ENCODE results near the gene ANKFY1. TPM values are rescaled to one million over a fixed set of nuclear protein-coding genes. Genes with fewer than 3 reads are reported as not detected.

The ANKFY1 gene
- total RNA-seq, 4 donors from 2014 or later = 30.7 to 35.7 (median 32.7) TPM

DNA sequence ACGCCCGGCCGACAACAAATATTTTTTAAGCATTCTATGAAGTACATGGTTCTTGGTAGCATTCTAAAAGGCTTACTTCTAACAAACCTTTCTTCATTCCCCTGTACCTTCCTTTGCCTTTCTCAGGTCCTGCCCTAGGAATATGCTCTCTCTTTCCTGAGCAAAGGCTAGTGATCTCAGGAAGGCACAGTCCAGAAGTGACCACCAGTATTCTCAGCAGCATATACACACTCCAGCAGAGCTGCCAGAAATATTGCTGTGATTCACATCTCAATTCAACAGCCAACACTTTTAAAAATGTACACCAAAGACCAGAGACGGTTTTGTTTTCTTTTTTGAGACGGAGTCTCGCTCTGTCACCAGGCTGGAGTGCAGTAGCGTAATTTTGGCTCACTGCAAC, 41.4 kb upstream of the ANKFY1 start:
- DNase-seq (ENCODE audit: low spot score in 2 of 2) = no peak
- TF ChIP-seq, protein P1, sequence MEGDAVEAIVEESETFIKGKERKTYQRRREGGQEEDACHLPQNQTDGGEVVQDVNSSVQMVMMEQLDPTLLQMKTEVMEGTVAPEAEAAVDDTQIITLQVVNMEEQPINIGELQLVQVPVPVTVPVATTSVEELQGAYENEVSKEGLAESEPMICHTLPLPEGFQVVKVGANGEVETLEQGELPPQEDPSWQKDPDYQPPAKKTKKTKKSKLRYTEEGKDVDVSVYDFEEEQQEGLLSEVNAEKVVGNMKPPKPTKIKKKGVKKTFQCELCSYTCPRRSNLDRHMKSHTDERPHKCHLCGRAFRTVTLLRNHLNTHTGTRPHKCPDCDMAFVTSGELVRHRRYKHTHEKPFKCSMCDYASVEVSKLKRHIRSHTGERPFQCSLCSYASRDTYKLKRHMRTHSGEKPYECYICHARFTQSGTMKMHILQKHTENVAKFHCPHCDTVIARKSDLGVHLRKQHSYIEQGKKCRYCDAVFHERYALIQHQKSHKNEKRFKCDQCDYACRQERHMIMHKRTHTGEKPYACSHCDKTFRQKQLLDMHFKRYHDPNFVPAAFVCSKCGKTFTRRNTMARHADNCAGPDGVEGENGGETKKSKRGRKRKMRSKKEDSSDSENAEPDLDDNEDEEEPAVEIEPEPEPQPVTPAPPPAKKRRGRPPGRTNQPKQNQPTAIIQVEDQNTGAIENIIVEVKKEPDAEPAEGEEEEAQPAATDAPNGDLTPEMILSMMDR (IDR thresholded peaks at IDR 0.05) = no peak
- TF ChIP-seq POLR2A (IDR thresholded peaks at IDR 0.05) = no peak
- 90 to 94% methylated on average over 7 of the region's 7 CpGs for WGBS, 2 donors
- intact Hi-C loops (cut with DNase I; ENCODE audit: low total_unique reads) = loop anchor here (10.0 kb wide), 1 partner anchor 90 kb away; no protein-coding TSS in a partner anchor
- H3K4me3 ChIP-seq (ENCODE audit: low read depth, poor library complexity, severe bottlenecking) = no peak overlapping the region

DNA sequence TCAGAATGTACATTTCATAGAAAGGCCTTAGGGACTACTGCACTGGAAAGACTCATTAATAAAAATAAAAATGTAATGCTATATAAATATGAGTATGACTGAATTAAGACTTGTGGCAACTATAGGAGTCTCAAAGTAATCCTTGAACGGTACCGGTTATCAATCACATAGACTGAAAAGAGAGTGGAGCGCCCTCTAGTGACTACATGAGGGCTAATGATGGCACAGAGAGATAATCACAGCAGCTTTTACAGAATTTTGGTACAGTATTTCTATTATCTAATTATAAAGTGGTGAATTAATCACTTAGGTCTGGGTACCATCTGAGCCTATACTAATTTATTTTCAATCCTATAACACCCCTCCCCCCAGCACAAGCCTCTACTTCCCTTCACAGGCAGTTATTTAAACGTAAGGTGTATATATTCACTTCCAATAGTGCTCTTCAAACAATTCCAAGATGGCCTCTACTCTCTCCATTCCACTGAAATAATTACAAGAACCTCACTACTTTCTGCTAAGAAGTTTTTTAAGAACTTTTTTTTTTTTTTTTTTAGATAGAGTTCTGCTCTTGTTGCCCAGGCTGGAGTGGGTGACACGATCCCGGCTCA, 40.7 kb upstream of the ANKFY1 start:
- TF ChIP-seq POLR2A (IDR thresholded peaks at IDR 0.05) = no peak
- TF ChIP-seq, protein P1 (IDR thresholded peaks at IDR 0.05) = no peak
- intact Hi-C loops (cut with DNase I; ENCODE audit: low total_unique reads) = loop anchor here (10.0 kb wide), 1 partner anchor 90 kb away; no protein-coding TSS in a partner anchor
- H3K4me3 ChIP-seq (ENCODE audit: low read depth, poor library complexity, severe bottlenecking) = no peak overlapping the region
- DNase-seq (ENCODE audit: low spot score in 2 of 2) = no peak
- 48 to 49% methylated on average over 6 of the region's 6 CpGs for WGBS, 2 donors

DNA sequence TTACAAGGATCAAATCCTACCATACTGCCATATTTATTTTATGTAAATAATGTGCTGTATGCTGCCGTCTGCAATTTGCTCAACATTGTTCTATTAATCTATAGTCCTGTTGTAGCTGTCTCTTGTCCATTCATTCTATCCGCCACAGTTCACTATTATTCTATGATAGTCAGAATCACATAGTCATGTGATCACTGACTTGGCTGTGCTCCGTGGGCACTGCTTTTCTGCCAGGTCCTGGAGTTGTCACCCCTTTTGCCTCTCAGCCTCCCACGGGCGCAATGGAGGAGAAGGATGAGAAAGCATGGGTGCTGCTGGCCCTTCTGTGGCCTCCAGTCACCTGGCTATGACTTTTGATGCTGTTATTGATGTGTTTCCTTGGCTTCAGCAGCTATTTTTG, 37.3 kb upstream of the ANKFY1 start:
- WGBS, 2 donors = 78 to 84% methylated on average over 5 of the region's 5 CpGs
- intact Hi-C loops (cut with DNase I; ENCODE audit: low total_unique reads) = loop anchor here (10.0 kb wide), 1 partner anchor 86 kb away; no protein-coding TSS in a partner anchor
- TF ChIP-seq POLR2A (IDR thresholded peaks at IDR 0.05) = no peak
- TF ChIP-seq, protein P1 (IDR thresholded peaks at IDR 0.05) = no peak
- H3K4me3 ChIP-seq (ENCODE audit: low read depth, poor library complexity, severe bottlenecking) = no peak overlapping the region
- no peak for DNase-seq (ENCODE audit: low spot score in 2 of 2)

DNA sequence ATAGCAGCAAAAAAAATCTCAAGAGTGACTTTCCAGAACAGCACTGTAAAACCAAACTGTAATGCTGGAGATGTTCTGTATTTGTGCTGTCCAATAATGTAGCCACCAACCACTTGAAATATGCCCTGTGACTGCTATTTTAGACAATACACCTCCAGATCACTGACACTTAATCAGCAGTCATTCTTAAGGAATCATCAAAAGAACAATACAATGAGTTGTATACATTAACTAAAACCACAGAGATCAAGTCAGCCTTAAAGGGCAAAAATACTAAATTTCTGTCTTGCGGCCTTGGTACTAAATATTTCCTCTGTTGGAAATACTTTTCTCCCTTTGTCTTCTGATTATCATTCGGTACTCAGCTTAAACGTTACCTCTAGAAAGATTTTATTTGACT, 33.6 kb upstream of the ANKFY1 start:
- H3K4me3 ChIP-seq (ENCODE audit: low read depth, poor library complexity, severe bottlenecking) = no peak overlapping the region
- WGBS, 2 donors = 80 to 90% methylated on average over 3 of the region's 3 CpGs
- intact Hi-C loops (cut with DNase I; ENCODE audit: low total_unique reads) = no loop called here
- no peak for DNase-seq (ENCODE audit: low spot score in 2 of 2)
- no peak for TF ChIP-seq POLR2A (IDR thresholded peaks at IDR 0.05)

DNA sequence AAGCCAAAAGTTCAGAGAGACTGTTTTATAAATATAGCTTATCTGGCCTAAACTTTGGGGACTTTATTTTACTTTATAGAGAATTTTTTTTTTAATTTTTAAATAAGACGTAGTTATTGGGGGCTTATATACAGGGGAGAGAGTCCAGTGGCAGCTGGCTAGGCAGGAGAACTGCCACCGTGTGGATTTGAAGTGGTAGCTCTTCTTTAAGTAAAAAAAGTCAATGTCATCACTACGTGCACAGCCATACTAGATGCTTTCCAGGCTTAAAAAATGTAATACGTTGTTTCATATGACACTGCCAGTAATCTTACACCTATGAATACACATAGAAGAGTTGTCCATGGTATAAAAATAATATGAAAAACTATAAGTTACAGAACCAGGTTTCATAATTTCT, 31.9 kb upstream of the ANKFY1 start:
- TF ChIP-seq, protein P1 (IDR thresholded peaks at IDR 0.05) = no peak
- no peak for TF ChIP-seq POLR2A (IDR thresholded peaks at IDR 0.05)
- no peak overlapping the region for H3K4me3 ChIP-seq (ENCODE audit: low read depth, poor library complexity, severe bottlenecking)
- no peak for DNase-seq (ENCODE audit: low spot score in 2 of 2)
- 68 to 69% methylated on average over 4 of the region's 4 CpGs for WGBS, 2 donors
- intact Hi-C loops (cut with DNase I; ENCODE audit: low total_unique reads) = no loop called here

DNA sequence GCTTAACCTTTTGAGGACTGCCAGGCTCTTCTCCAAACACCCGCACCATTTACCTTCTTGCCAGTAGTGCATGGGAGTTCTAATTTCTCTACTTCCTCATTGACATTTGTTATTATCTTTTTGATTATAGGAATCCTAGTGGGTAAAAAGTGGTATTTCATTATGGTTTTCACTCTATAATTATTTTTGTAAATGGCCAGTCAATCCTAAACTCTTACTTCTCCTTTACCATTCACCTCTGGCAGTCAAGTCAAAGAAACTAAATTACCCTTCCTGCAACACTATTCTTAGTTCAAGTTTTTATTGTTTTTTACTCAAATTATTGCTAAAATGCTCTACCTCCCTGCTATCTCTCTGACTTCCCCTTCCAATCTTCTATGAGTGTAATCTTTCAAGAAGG, 29.8 kb upstream of the ANKFY1 start:
- TF ChIP-seq POLR2A (IDR thresholded peaks at IDR 0.05) = no peak
- TF ChIP-seq, protein P1 (IDR thresholded peaks at IDR 0.05) = no peak
- 96 to 100% methylated on average over 1 of the region's 1 CpG for WGBS, 2 donors
- intact Hi-C loops (cut with DNase I; ENCODE audit: low total_unique reads) = no loop called here
- no peak for DNase-seq (ENCODE audit: low spot score in 2 of 2)
- no peak overlapping the region for H3K4me3 ChIP-seq (ENCODE audit: low read depth, poor library complexity, severe bottlenecking)
